GM20431 (cell line): ENCODE measurements around the gene SORCS1.

ENCODE experiments used
- in situ Hi-C: fragments of 300-500 bp; cut with MseI, MboI; formaldehyde crosslinking; loops from one replicate; pipeline ENCODE4 v1.15.0; 2020; ENCODE audit warnings: low sequenced_read_pairs; ENCODE audit not compliant: unreplicated experiment

Gene SORCS1

DNA sequence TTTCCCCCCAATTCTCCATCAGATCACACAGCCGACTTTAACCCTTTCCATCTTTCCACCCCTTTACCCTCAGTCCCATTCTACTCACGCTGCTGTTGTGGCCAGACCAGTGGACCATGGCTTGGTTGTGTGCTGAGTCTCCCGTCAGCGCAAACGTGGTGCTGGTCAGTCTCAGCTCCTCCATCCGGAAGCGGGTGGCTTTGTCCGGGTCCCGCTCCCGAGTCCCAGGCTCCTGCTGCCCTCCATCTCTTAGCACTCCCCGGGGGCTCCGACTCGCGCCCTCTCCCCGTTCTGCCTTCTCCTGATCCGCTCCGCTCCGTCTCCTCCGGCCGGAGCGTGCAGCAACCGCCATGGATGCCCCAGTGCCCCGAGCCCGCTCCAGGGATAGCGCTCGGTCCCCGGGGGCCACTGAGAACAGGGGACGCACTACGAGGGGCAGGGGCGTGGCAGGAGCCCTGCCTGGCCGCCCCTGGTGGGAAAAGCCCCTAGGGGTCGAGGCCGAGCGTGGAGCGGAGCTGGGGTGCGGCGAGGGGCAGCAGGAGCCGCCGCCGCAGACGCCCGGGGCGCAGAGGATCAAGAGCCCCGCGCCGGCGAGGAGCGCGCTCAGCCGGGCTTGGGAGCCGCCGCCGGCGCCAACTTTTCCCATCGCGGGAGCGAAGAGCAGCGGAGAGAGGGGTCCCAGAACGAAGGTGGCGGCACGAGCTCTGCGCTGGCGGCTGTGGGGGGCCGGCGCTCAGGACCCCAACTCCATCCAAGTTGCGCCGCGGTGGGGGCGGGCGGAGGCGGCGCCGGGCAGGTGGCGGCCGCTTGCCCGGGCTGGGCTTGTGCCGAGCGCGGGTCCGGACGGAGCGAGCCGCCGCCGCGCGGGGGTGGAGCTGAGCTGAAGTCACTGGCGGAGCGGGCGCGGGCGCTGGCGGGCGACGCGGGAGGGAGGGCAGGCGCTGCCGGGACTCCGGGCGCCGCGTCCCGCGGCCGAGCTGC is at the start of gene SORCS1:
Gene SORCS1 (minus strand): TSS at position 826 of the 981 bp plus-strand sequence.
- in situ Hi-C loops: no loop called here

DNA sequence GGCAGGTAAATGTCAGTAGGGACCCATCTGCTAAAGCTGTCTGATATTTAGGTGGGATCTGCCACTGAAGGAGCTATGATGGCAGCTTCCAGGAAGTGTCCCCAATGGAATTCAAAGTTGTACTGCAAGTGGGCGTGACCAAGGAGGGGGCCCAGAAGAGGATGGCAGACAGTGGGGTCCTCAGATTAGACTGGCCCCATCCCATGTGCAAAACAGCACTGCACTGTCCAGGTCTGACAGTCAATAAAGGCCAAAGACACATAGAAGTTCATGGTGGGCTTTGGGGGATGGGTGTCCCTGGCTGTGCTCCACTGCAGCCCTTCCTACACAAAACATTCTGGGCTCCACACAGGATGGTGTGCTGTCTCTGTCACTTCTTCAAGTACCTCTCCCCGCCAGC is 49.8 kb upstream of the SORCS1 start:
- in situ Hi-C loops: no loop called here

- in situ Hi-C loops: no loop called here
Measured at GRCh38 chr10:107213861-107214260, 49.4 kb upstream of the SORCS1 start.

- in situ Hi-C loops: no loop called here
Measured at GRCh38 chr10:107206833-107207232, 42.3 kb upstream of the SORCS1 start.

GRCh38 chr10:107169516-107169915 is 5.0 kb upstream of the SORCS1 start:
- in situ Hi-C loops: no loop called here

DNA sequence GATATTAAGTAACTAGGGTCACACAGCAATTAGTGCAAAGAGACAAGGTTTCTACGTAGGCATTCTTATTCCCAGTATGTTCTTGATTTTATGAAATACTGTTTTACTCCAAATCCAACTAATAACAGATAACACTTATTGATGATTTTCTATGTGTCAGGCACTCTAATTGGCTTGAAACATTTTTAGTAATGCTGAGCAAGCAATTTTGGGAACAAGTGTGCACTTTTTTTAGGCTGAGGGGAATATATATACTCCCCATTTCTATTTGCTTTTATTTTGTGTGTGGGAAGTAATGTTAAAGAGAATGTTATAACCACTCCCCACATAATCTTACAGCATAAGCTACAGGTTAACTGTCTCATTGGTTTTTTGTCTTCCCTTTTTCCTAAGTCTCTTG is 4.2 kb upstream of the SORCS1 start:
- in situ Hi-C loops: no loop called here

DNA sequence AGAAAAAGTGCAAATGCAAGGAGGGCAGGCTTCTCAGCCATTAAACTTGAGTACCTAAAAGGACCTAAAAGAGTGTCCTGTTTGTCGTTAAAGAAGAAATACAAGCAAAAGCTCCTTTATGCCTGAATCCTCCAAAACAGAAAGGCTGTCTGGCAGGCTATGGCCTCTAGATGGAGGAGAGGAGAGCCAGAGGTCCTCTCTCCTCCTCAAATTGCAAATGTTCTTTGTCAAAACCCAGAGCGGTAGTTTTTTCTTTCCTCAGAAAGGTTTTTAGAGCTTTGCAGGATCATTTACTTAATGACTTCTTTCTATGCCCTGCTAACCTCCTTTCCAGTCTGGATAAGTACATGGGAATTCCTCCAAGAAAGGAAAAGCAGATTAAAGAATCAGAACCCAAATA is 1.9 kb upstream of the SORCS1 start:
- in situ Hi-C loops: no loop called here

DNA sequence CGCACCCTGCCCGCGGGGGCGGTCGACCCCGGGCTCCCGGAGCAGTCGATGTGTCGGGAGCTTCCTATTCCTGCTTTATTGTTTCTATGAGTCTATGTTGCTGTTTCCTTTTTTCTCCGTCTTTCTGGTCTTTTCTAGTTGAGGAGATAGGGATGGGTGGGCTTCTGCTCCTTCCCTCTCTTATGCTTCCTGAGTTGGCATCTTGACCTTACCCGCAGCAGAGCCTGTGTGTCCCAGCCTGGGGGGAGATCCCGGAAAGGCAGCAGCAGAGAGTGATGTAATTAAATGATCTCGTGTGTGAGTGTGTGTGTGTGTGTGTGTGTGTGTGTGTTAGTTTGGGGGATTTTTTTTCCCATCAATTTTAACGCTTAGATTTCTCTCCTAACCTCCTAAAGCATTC is 486 bp upstream of the SORCS1 start:
- in situ Hi-C loops: no loop called here

DNA sequence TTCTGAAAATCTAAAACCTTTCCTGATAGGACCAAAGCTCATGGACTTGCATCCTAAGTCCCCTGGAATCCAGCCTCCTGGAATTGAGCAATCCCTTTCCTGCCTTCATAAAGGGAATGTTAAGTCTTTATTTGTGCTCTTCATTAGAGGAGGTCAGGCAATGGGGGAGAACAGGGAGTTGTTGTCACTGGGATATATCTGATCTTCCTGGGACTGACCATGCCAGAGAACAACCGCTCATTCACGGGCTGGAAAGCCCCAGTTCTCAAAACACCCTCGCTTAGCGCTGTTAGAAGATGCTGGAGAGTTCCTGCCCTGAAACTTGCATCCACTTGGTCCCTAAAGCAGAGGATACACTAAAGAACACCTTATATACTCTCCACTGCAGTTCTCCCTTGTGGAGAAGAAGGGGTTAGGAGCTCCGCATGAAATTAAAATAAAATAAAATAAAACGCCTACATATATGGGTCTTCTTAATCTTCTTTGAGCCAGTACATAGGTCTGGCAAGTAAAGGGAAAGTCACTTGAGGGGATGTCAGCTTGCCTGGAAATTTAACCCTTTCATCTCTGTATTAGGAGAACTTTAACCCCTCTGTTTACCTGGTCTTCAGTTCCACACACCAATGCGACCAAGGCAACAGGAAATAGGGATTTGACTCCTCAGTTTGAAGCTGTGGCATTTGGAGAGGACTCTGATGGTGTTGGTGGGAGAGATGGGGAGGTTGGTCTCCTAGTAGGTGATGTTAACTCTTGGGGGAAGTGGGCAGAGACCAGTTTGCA is 1.2 kb downstream of the SORCS1 start:
- in situ Hi-C loops: no loop called here

- in situ Hi-C loops: no loop called here
Measured at GRCh38 chr10:107160866-107161265, 3.6 kb downstream of the SORCS1 start.

DNA sequence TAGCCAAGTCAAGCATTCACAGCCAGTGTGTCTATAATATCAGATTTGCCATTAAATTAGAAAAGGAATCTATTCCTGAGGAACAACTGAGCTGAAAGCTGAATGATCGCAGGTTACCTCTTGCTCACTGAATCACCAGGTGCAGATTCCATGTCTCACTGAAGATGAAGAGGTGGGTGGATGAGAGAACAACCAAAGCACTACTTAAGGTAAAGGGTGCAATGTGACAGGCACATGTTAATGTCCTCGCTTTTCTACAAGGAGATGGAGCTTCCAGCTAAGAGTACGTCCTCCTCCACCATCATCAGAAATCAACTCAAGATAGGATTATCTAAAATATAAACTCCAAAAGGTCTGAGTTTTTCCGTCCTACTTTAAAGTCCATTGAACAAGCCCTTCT is 4.6 kb downstream of the SORCS1 start:
- in situ Hi-C loops: no loop called here

DNA sequence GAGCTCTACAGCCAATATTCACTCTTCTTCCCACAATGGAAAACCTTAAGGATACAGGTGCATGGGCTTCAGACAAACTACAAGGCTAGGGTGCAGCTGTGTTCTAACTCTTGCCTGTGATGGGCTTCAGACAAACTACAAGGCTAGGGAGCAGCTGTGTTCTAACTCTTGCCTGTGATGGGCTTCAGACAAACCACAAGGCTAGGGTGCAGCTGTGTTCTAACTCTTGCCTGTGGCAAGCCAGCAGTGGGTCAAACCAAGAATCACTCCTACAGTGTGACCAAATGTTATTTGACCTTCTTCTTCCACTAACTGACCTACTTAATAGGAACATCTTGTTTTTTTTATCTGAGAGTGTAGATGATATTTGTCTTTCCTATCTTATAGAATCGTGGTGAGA is 7.4 kb downstream of the SORCS1 start:
- in situ Hi-C loops: no loop called here

GRCh38 chr10:107152087-107152486 is 12.4 kb downstream of the SORCS1 start:
- in situ Hi-C loops: no loop called here

GRCh38 chr10:107148906-107149305 is 15.6 kb downstream of the SORCS1 start:
- in situ Hi-C loops: no loop called here

DNA sequence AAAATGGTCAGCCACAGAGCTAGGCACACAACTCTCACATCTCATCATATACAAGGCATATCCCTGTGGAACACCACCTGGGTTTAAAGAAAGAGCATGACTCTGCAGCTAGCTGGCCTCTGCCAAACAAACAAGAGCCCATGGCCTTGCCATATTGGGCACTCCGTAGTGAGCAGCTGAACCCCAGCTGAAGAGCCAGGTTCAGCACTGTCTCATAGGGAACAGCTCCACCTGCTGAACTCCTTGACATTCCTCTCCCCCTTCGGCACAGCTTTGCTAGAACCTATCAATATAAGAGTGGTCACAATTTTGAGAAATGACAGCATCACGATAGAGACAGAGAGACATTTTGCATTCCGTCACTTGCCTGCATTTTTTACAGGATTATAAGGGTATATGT is 20.0 kb downstream of the SORCS1 start:
- in situ Hi-C loops: no loop called here

- in situ Hi-C loops: no loop called here
Measured at GRCh38 chr10:107141524-107142061, 22.9 kb downstream of the SORCS1 start.

DNA sequence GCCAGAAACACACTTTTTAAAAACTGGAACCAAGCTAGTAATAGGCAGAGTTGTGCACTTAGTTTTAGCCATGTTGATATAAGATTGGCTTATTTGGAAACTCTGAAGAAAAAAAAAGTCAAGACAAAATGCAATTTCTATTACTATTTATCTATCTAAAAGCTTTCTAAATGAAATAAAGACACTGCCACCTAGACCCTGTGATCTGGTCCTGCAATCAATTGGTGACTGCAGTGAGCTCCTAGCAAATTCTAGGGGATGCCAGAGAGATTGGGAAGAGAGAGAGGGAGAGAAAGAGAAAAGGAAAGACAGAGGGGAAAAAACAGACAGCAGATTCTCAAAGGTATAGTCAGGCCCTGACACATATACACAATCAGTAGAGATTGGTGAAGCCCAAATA is 25.3 kb downstream of the SORCS1 start:
- in situ Hi-C loops: no loop called here

GRCh38 chr10:107133656-107134055 is 30.9 kb downstream of the SORCS1 start:
- in situ Hi-C loops: no loop called here

DNA sequence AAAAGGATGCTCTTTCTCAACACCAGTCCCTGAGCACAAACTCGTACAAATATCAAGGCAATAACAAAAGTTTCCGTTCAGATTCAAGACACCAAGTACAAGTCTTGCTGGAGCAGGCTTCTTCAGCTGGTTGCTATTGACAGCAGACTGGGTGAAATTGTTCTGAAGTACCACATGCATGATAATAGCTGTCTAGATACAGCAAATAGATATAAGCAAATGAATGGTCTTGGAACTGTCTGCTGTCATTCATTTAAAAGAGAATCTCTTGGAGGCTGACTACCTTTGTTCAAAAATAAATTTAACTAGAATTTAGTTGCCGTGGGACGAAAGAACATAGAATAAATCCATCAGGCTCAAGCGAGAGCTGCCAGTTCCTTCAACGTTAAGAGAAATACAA is 35.5 kb downstream of the SORCS1 start:
- in situ Hi-C loops: no loop called here

- in situ Hi-C loops: no loop called here
Measured at GRCh38 chr10:107126512-107127065, 37.9 kb downstream of the SORCS1 start.

DNA sequence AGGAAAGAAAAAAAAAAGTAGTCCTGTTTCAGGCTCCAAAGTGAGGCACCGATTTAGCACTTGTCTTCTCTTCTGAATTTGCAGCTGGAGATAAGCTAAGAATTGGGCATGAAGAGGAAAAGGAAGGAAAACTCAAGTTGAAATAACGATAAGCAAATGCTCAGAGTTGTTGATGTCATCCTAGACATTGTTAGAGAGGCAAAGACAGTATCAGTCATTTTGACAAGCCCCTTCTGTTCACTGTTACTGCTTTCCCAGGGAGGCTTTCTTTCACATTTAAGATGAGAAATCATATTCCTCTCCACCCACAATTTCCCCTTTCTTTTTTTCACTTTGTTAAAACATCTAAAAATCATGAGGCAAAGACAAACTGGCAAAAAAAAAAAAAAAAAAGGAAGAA is 41.8 kb downstream of the SORCS1 start:
- in situ Hi-C loops: no loop called here
